ENCODE results near the gene TBC1D7.

- no peak for TF ChIP-seq BHLHE40 (IDR thresholded peaks at IDR 0.05; ENCODE audit: borderline replicate concordance)
- TF ChIP-seq FOXM1 (IDR thresholded peaks at IDR 0.05; ENCODE audit: borderline replicate concordance), result no peak
- no peak for TF ChIP-seq SP1 (IDR thresholded peaks at IDR 0.05)
- no peak for TF ChIP-seq NFRKB (IDR thresholded peaks at IDR 0.05)
- no peak for TF ChIP-seq LEF1 (IDR thresholded peaks at IDR 0.05; ENCODE audit: borderline replicate concordance)
- TF ChIP-seq CTBP1 (IDR thresholded peaks at IDR 0.05; ENCODE audit: borderline replicate concordance), result no peak
- no peak for TF ChIP-seq L3MBTL2 (conservative IDR thresholded peaks at IDR 0.05)
- TF ChIP-seq HDGF (IDR thresholded peaks at IDR 0.05; ENCODE audit: borderline replicate concordance), result no peak
- TF ChIP-seq ELF4 (IDR thresholded peaks at IDR 0.05), result no peak
- TF ChIP-seq FOXA1 (IDR thresholded peaks at IDR 0.05), result no peak
- TF ChIP-seq TARDBP (IDR thresholded peaks at IDR 0.05), result no peak
Observed at GRCh38 chr6:13314806-13315205, 13.5 kb downstream of the TBC1D7 start.
